HG02981 (cell line): ENCODE data around the gene ANAPC2.

Source experiments
- ATAC-seq: cut with Tn5 transposase; IDR thresholded peaks from one replicate; pipeline ENCODE4 v1.9.1; 2021; ENCODE audit warnings: mild to moderate bottlenecking, moderate library complexity; ENCODE audit not compliant: unreplicated experiment

Gene ANAPC2

GRCh38 chr9:137194909-137195308, 6.5 kb upstream of the ANAPC2 start:
- ATAC-seq = no peak

- no peak for ATAC-seq
These were observed 6.0 kb upstream of the ANAPC2 start for GRCh38 chr9:137194388-137194787.

DNA sequence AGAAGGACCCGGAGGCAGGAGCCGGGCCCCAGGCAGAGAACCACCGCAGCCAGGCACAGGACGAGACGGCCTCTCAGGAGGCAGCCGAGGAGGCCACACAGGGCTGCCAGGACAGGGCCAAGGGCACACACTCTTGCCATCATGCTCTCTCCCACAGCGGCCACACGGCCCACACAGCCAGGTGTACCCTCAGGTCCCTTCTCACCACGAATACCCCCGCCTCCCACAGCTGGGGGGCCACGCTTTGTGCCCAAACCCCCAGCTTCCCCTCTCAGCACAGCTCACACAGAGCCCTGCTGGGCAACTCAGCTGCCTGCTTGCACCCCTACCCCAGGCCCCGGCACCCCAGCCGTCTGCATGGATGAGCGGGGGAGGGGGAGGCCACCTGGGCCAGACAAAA, 5.4 kb upstream of the ANAPC2 start:
- no peak for ATAC-seq

DNA sequence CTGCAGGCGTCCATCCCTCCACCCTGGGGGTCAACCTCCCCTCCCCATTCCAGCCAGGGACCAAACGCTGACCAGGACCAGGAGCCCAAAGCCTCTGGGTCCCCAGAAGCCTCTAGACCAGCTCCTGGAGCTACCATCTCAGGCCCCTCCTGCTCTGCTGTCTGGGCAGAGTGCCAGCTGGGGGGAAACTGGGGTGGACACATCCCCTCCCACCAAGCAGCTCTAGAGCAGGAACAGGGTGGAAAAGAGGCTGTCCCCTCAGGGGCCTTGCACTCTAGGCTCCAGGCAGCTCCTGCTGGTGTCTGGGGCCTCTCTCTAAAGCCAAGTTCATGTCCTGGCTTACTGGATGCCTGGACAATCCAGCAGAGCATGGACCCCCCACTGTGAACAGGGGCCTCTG, 4.5 kb upstream of the ANAPC2 start:
- no peak for ATAC-seq

- no peak for ATAC-seq
These were observed 4.1 kb upstream of the ANAPC2 start for GRCh38 chr9:137192448-137192780.

- no peak for ATAC-seq
These were observed 3.5 kb upstream of the ANAPC2 start for GRCh38 chr9:137191691-137192447.

GRCh38 chr9:137191245-137191644, 2.9 kb upstream of the ANAPC2 start:
- ATAC-seq = no peak

GRCh38 chr9:137190315-137190856, 2.0 kb upstream of the ANAPC2 start:
- no peak for ATAC-seq

- ATAC-seq = no peak
These were observed 1.2 kb upstream of the ANAPC2 start for GRCh38 chr9:137189297-137190295.

- ATAC-seq = no peak
These were observed 272 bp downstream of the ANAPC2 start for GRCh38 chr9:137188086-137188489.

DNA sequence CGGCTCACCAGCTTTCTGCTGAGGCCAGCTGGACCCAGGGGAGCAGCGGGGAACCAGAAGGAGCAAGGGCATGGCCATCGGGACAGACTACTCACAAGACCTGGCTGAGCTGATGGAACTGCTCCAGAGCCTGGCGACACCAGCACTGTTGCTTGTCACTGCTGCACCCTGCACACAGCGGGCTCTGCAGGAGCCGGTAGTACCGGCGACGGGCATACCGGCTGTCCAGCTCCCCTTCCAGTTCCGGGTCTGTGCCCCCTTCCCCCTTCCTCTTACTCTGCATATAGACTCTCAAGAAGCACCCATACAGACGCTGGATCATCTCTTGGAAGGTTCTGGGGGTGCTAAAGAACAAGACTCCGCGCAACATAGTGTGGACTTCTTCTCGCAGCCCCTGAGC, 974 bp downstream of the ANAPC2 start:
- no peak for ATAC-seq

- no peak for ATAC-seq
These were observed 2.0 kb downstream of the ANAPC2 start for GRCh38 chr9:137186385-137186784.

DNA sequence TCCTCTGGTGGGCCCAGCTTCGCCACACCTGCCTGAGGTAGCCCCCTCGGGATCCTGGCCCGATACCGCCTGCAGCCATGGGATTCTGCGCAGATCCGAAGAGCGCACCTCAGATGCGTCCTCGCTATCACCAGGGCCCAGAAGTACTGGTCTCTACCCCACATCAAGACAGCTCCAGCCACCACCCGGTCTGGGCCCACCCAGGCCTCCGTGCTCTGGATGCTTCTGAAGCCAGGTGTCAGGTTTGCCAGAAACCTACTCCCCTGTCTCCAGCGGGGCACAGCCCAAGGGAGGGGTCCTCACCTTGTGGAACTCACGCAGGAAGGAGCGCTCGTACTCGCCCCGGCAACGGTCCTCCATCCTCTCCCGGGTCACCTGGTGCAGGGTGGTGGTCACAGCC, 2.4 kb downstream of the ANAPC2 start:
- ATAC-seq = no peak

DNA sequence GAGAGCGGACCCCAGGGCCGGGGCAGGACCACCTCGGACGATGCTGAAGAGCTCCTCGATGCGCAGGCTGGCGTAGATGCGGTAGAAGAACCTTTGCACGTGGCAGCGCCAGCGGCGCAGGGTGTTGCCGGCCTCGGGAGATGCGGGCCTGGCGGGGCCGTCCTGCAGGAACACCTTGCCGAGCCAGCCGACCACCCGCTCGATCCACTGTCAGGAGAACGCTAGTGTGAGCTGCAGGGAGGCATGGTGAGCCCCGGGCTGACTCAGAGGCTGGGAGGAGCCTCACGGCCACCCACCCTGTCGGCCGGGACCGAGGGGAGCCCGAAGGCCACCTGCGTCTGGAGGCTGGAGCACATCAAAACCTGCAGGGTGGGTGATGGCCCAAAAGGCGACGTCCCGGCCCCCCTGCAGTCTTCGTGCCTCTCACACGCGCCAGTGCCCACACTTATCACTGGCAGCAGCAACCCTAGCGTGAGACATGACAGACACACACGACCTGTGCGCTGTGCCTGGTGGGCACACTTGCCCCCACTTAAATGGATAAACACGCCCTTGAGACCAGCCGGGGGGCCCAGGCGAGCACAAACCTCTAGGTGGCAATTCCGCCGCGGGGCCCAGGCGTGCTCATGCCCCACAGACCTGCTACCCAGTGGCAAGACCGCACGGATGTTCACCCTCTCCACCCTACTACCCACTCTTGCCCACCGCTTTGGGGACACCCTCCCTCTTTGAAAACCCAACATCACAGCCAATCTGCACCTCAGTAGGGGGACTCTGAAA, 3.3 kb downstream of the ANAPC2 start:
- ATAC-seq = no peak

DNA sequence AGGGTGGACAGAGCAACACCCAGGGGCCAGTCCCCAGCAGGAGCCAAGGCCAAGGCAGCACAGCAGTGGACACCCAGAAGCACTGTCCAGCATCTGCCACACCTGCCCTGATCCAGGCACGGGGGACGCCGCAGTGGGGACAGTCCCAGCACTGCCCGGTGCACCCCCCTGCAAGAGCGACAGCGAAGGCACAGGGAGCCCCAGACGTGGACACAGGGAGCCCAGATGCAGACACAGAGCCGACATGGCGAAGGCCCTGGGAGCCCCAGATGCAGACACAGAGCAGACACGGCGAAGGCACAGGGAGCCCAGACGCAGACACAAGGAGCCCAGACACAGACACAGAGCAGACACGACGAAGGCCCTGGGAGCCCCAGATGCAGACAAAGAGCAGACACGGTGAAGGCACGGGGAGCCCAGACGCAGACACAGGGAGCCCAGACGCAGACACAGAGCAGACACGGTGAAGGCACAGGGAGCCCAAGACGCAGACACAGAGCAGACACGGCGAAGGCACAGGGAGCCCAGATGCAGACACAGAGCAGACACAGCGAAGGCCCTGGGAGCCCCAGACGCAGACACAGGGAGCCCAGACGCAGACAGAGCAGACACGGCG, 4.3 kb downstream of the ANAPC2 start:
- ATAC-seq = no peak

DNA sequence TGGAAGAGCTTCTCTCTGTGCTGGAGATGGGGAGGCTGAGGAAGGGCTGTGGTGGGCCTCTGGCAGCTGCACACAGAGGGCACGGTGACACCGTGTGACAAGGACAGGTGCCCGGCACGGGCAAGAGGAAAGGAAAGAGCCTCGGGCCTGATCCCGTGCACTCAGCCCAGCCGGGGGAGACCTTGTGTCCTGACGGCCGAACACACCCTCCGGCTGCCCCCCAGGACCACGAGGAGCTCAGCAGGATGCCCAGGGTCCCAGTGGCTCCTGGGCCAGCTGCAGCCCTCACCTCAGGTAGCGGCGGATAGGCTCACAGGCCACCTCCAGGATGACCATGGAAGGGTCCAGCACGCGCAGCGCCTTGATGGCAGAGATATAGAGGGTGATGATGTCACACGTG, 5.5 kb downstream of the ANAPC2 start:
- no peak for ATAC-seq

GRCh38 chr9:137181680-137182079, 6.7 kb downstream of the ANAPC2 start:
- no peak for ATAC-seq

DNA sequence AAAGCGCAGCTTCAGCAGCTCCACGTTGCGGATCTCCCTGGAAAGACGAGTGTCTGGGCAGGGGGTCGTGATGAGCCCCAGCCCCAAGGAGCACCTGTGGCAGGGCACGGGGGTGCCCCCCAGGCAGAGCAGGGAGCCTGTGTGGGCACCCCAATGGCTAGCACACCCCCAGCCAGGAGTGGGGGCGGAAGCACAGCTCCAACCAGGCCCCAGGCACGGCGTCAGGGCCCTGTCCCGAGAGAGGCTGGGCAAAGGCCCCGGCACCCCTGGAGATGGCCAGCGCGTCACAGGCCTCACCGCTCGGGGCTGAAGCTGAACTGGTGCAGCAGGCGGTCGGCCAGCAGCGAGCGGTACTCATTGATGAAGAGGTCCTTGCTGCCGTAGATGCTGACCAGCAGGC, 7.9 kb downstream of the ANAPC2 start:
- no peak for ATAC-seq

DNA sequence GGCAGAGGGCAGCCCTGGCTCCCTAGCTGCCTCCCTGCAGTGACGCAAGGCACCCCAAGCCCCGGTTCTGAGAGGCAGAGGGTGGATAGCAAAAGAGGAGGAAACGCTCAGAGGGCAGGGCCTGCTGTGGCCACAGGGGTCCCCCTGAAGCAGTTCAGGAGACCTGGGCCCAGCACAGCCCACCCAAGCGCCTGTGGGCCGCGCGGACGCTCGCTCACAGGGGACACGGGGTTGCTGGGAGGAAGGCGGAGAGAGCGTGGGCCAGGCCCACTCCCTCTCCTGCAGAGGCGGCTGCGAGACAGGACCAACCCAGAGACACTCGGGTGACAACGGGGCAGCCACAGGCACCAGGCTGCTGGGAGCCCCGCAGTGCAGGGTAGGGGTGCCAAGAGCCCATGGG, 8.6 kb downstream of the ANAPC2 start:
- ATAC-seq = no peak

- no peak for ATAC-seq
These were observed 9.3 kb downstream of the ANAPC2 start for GRCh38 chr9:137178939-137179630.
